ENCODE measurements around the gene SETD2. TPM values are rescaled to one million over a fixed set of nuclear protein-coding genes. Genes with fewer than 3 reads are reported as not detected.

SETD2 gene
- total and polyA plus RNA-seq, 9 of the 15 experiments (the other 6 are each of a cell fraction or from before 2014, with no cell fraction given) = 8.2 to 44.0 (median 33.6) TPM

GRCh38 chr3:47016934-47017435 lies 146.9 kb downstream of the SETD2 start:
- Histone ChIP-seq H3K9me1 (ENCODE audit: control insufficient read depth, insufficient read depth, low read length) (no peaks in the 10 kb centered on the region), H4K20me1 (replicated peaks; ENCODE audit: control insufficient read depth, insufficient read depth, low read length) (no peaks in the 10 kb centered on the region), H3K9ac (ENCODE audit: insufficient read depth in 1 of 2, low read depth in 2 of 2, low read length in 2 of 2) (peak overlapping the region; percentile 31 to 56; a peak in 3 of 4 replicates), H3K9me3 (replicated peaks; ENCODE audit: control insufficient read depth, insufficient read depth, low read depth, low read length) (no peaks in the 10 kb centered on the region), H3K4me2 (ENCODE audit: insufficient read depth, low read length) (peak overlapping the region; percentile 63), H3K4me1 (replicated peaks in 1 of 2; ENCODE audit: control insufficient read depth in 2 of 2, insufficient read depth in 2 of 2, low read length in 2 of 2) (peaks cover 11 to 27% of the 10 kb centered on the region in 2 experiments; a peak in 4 of 5 replicates), H3K27ac (ENCODE audit: extremely low read depth, low read depth, low read length) (peak overlapping the region; percentile 80), H3K4me3 (no peak overlapping the region), H3K36me3 (ENCODE audit: control insufficient read depth, insufficient read depth, low read length) (peaks cover 64% of the 10 kb centered on the region), H3K27me3 (ENCODE audit: control insufficient read depth in 2 of 2, insufficient read depth in 2 of 2, low read length in 2 of 2) (no peaks in the 10 kb centered on the region), H2AFZ (ENCODE audit: low read depth, low read length) (no peak overlapping the region), H3K79me2 (ENCODE audit: control insufficient read depth, insufficient read depth, low read length) (no peaks in the 10 kb centered on the region)
- 9% methylated on average over 1 of the region's 1 CpG for WGBS (ENCODE audit: insufficient coverage, low coverage, missing lambda C conversion rate)
- ChIA-PET CTCF (ENCODE audit: low intra/inter-chr PET ratio) (no interaction called here), POLR2A (interaction anchor here (0.5 to 4.9 kb wide), 3 partner anchors 15 to 187 kb away, joined by 3 to 27 read pairs (median 4); no protein-coding TSS in a partner anchor)
- TSS peak; percentile 24 for BruUV-seq (replicated peaks)
- in situ Hi-C loops (cut with MboI) (no loop called here), intact Hi-C loops (cut with micrococcal nuclease) (loop anchor here (10.0 kb wide), 2 partner anchors 308 to 358 kb away; no protein-coding TSS in a partner anchor)
- ATAC-seq (peak; percentile 93), FAIRE-seq (peak; percentile 97), DNase-seq (ENCODE audit: extremely low read depth in 1 of 4, low spot score in 3 of 4) (peak; percentile 80 to 94 (median 88))
- TF ChIP-seq ZNF707 (CRISPR knock-in tag; conservative IDR thresholded peaks at IDR 0.05) = no peak
- no peak for TF ChIP-seq TEAD2 (tag; IDR thresholded peaks at IDR 0.05)
- no peak for TF ChIP-seq GTF2F1 (IDR thresholded peaks at IDR 0.05; ENCODE audit: low read depth, low read length)
- TF ChIP-seq TRIM28 (IDR thresholded peaks at IDR 0.05) = peak; percentile 44; the same call in 1 of the 2 replicates
- TF ChIP-seq SIRT6 (IDR thresholded peaks at IDR 0.05; ENCODE audit: low read depth, low read length) = no peak
- no peak for TF ChIP-seq ILF3 (IDR thresholded peaks at IDR 0.05; ENCODE audit: borderline replicate concordance)
- no peak for TF ChIP-seq RB1 (IDR thresholded peaks at IDR 0.05; ENCODE audit: low read depth)
- TF ChIP-seq, protein P1, sequence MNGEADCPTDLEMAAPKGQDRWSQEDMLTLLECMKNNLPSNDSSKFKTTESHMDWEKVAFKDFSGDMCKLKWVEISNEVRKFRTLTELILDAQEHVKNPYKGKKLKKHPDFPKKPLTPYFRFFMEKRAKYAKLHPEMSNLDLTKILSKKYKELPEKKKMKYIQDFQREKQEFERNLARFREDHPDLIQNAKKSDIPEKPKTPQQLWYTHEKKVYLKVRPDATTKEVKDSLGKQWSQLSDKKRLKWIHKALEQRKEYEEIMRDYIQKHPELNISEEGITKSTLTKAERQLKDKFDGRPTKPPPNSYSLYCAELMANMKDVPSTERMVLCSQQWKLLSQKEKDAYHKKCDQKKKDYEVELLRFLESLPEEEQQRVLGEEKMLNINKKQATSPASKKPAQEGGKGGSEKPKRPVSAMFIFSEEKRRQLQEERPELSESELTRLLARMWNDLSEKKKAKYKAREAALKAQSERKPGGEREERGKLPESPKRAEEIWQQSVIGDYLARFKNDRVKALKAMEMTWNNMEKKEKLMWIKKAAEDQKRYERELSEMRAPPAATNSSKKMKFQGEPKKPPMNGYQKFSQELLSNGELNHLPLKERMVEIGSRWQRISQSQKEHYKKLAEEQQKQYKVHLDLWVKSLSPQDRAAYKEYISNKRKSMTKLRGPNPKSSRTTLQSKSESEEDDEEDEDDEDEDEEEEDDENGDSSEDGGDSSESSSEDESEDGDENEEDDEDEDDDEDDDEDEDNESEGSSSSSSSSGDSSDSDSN (IDR thresholded peaks at IDR 0.05; ENCODE audit: borderline replicate concordance in 1 of 2, low read depth in 2 of 2, low read length in 2 of 2) = no peak
- TF ChIP-seq, protein P2, sequence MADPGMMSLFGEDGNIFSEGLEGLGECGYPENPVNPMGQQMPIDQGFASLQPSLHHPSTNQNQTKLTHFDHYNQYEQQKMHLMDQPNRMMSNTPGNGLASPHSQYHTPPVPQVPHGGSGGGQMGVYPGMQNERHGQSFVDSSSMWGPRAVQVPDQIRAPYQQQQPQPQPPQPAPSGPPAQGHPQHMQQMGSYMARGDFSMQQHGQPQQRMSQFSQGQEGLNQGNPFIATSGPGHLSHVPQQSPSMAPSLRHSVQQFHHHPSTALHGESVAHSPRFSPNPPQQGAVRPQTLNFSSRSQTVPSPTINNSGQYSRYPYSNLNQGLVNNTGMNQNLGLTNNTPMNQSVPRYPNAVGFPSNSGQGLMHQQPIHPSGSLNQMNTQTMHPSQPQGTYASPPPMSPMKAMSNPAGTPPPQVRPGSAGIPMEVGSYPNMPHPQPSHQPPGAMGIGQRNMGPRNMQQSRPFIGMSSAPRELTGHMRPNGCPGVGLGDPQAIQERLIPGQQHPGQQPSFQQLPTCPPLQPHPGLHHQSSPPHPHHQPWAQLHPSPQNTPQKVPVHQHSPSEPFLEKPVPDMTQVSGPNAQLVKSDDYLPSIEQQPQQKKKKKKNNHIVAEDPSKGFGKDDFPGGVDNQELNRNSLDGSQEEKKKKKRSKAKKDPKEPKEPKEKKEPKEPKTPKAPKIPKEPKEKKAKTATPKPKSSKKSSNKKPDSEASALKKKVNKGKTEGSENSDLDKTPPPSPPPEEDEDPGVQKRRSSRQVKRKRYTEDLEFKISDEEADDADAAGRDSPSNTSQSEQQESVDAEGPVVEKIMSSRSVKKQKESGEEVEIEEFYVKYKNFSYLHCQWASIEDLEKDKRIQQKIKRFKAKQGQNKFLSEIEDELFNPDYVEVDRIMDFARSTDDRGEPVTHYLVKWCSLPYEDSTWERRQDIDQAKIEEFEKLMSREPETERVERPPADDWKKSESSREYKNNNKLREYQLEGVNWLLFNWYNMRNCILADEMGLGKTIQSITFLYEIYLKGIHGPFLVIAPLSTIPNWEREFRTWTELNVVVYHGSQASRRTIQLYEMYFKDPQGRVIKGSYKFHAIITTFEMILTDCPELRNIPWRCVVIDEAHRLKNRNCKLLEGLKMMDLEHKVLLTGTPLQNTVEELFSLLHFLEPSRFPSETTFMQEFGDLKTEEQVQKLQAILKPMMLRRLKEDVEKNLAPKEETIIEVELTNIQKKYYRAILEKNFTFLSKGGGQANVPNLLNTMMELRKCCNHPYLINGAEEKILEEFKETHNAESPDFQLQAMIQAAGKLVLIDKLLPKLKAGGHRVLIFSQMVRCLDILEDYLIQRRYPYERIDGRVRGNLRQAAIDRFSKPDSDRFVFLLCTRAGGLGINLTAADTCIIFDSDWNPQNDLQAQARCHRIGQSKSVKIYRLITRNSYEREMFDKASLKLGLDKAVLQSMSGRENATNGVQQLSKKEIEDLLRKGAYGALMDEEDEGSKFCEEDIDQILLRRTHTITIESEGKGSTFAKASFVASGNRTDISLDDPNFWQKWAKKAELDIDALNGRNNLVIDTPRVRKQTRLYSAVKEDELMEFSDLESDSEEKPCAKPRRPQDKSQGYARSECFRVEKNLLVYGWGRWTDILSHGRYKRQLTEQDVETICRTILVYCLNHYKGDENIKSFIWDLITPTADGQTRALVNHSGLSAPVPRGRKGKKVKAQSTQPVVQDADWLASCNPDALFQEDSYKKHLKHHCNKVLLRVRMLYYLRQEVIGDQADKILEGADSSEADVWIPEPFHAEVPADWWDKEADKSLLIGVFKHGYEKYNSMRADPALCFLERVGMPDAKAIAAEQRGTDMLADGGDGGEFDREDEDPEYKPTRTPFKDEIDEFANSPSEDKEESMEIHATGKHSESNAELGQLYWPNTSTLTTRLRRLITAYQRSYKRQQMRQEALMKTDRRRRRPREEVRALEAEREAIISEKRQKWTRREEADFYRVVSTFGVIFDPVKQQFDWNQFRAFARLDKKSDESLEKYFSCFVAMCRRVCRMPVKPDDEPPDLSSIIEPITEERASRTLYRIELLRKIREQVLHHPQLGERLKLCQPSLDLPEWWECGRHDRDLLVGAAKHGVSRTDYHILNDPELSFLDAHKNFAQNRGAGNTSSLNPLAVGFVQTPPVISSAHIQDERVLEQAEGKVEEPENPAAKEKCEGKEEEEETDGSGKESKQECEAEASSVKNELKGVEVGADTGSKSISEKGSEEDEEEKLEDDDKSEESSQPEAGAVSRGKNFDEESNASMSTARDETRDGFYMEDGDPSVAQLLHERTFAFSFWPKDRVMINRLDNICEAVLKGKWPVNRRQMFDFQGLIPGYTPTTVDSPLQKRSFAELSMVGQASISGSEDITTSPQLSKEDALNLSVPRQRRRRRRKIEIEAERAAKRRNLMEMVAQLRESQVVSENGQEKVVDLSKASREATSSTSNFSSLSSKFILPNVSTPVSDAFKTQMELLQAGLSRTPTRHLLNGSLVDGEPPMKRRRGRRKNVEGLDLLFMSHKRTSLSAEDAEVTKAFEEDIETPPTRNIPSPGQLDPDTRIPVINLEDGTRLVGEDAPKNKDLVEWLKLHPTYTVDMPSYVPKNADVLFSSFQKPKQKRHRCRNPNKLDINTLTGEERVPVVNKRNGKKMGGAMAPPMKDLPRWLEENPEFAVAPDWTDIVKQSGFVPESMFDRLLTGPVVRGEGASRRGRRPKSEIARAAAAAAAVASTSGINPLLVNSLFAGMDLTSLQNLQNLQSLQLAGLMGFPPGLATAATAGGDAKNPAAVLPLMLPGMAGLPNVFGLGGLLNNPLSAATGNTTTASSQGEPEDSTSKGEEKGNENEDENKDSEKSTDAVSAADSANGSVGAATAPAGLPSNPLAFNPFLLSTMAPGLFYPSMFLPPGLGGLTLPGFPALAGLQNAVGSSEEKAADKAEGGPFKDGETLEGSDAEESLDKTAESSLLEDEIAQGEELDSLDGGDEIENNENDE (IDR thresholded peaks at IDR 0.05; ENCODE audit: low read depth, low read length) = peak; percentile 21
